ENCODE results near the gene SELENOM. TPM values are rescaled to one million over a fixed set of nuclear protein-coding genes. Genes with fewer than 3 reads are reported as not detected.

Gene SELENOM
- total RNA-seq, 1 donor from 2014 or later = 22.4 TPM

DNA sequence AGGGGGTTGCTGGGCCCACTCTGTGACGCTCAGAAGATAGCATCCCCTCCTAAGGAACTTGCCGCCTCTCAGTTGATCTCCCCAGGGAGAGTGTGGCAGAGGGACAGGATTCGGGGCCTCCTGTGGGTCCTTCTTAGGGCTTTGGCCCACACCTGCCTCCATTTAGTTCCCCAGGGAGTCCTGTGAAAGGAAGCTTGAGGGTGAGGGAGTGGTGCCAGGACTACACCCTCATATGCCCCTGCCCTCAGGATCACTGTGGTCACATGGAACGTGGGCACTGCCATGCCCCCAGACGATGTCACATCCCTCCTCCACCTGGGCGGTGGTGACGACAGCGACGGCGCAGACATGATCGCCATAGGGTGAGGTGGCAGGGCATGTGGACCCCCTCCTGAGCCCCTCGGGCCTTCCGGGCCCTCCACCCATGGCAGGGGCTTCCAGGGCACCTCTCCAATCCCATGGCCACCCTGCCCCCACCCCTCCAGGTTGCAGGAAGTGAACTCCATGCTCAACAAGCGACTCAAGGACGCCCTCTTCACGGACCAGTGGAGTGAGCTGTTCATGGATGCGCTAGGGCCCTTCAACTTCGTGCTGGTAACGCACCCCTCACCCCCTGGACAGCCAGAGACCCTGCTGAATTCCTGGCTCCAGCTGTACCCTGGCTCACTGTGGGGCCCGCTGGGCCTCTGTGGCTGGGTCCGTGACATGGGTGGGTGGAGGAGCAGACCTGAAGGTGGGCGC, 18.9 kb upstream of the SELENOM start:
- TF ChIP-seq CTCF (conservative IDR thresholded peaks at IDR 0.05) = no peak
- Mint-ChIP-seq H3K4me3 (no peak overlapping the region), H3K27ac (no peak overlapping the region), H3K36me3 (no peaks in the 10 kb centered on the region), H3K9me3 (no peaks in the 10 kb centered on the region), H3K4me1 (ENCODE audit: unreplicated experiment) (peaks cover 6% of the 10 kb centered on the region), H3K27me3 (peaks cover 8% of the 10 kb centered on the region)
- no peak for DNase-seq (ENCODE audit: extremely low spot score, unreplicated experiment)

DNA sequence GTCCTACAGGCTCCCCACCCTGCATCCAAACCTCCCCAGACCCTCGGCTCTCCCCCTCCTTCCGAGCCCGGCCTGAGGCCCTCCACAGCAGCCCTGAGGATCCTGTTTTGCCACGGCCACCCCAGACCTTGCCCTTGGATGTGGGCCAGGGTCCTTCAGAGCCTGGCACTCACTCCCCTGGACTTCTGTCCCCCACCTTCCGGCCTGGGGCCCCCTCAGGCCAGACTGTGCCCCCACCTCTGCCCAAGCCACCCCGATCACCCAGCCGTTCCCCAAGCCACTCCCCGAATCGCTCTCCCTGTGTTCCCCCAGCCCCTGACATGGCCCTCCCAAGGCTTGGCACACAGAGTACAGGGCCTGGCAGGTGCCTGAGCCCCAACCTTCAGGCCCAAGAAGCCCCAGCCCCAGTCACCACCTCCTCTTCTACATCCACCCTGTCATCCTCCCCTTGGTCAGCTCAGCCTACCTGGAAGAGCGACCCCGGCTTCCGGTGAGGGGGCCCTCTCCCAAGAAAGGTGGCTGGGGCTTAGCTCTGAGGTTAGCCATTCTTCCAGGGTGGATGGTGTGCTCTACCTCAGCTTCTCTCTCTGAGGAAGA, 18.3 kb upstream of the SELENOM start:
- no peak for DNase-seq (ENCODE audit: extremely low spot score, unreplicated experiment)
- H3K27me3 Mint-ChIP-seq = peaks cover 8% of the 10 kb centered on the region
- H3K9me3 Mint-ChIP-seq = no peaks in the 10 kb centered on the region
- no peak for TF ChIP-seq CTCF (conservative IDR thresholded peaks at IDR 0.05)
- no peak overlapping the region for H3K27ac Mint-ChIP-seq
- no peaks in the 10 kb centered on the region for H3K36me3 Mint-ChIP-seq
- no peak overlapping the region for H3K4me3 Mint-ChIP-seq
- peaks cover 7% of the 10 kb centered on the region for H3K4me1 Mint-ChIP-seq (ENCODE audit: unreplicated experiment)

- Mint-ChIP-seq H3K9me3 (no peaks in the 10 kb centered on the region), H3K4me3 (no peak overlapping the region), H3K27me3 (peaks cover 8% of the 10 kb centered on the region), H3K36me3 (no peaks in the 10 kb centered on the region), H3K27ac (no peak overlapping the region), H3K4me1 (ENCODE audit: unreplicated experiment) (peaks cover 10% of the 10 kb centered on the region)
- DNase-seq (ENCODE audit: extremely low spot score, unreplicated experiment) = no peak
- no peak for TF ChIP-seq CTCF (conservative IDR thresholded peaks at IDR 0.05)
Observed at GRCh38 chr22:31124811-31125465, 17.6 kb upstream of the SELENOM start.

GRCh38 chr22:31124290-31124689, 16.9 kb upstream of the SELENOM start:
- Mint-ChIP-seq H3K27ac (no peak overlapping the region), H3K27me3 (peaks cover 8% of the 10 kb centered on the region), H3K36me3 (no peaks in the 10 kb centered on the region), H3K4me1 (ENCODE audit: unreplicated experiment) (peaks cover 10% of the 10 kb centered on the region), H3K9me3 (no peaks in the 10 kb centered on the region), H3K4me3 (peak overlapping the region; percentile 35)
- no peak for TF ChIP-seq CTCF (conservative IDR thresholded peaks at IDR 0.05)
- no peak for DNase-seq (ENCODE audit: extremely low spot score, unreplicated experiment)

GRCh38 chr22:31123292-31123602, 15.9 kb upstream of the SELENOM start:
- no peak for TF ChIP-seq CTCF (conservative IDR thresholded peaks at IDR 0.05)
- DNase-seq (ENCODE audit: extremely low spot score, unreplicated experiment) = no peak
- Mint-ChIP-seq H3K4me1 (ENCODE audit: unreplicated experiment) (peaks cover 10% of the 10 kb centered on the region), H3K4me3 (peak overlapping the region; percentile 83), H3K27me3 (peaks cover 12% of the 10 kb centered on the region), H3K9me3 (no peaks in the 10 kb centered on the region), H3K36me3 (no peaks in the 10 kb centered on the region), H3K27ac (peak overlapping the region; percentile 41)

Data from type B pancreatic cell (in vitro differentiated cells).